Liver (tissue), 3 donors: Measurements from ENCODE around the gene NOL4L.

ENCODE experiments used
- CTCF ChIP-seq: fragments of 150-350 bp; IDR thresholded peaks from 2 replicates; pipeline ENCODE4 v1.5.1; 2017; ENCODE audit warnings: improper control_type of control experiment, low read depth, low read length; ENCODE audit not compliant: missing input control
- EGR1 ChIP-seq, 2 donors: IDR thresholded peaks; 2 replicates each; pipeline ENCODE4 v1.6.1; 2016 to 2018; ENCODE audit warnings: antibody characterized with exemption in 2 of 2, low read depth in 2 of 2
- GABPA ChIP-seq, 2 donors: IDR thresholded peaks in 1 of 2; conservative IDR thresholded peaks in 1 of 2; 2 replicates each; pipeline ENCODE4 v1.6.1; 2016; ENCODE audit warnings: antibody characterized with exemption in 2 of 2, mild to moderate bottlenecking in 1 of 2, moderate library complexity in 1 of 2
- JUND ChIP-seq, 2 donors: IDR thresholded peaks; 2 replicates each; pipeline ENCODE4 v1.6.1; 2016; ENCODE audit warnings: antibody characterized with exemption in 2 of 2
- RAD21 ChIP-seq, 2 donors: IDR thresholded peaks; 2 replicates each; pipeline ENCODE4 v1.6.1; 2016; ENCODE audit warnings: antibody characterized with exemption in 2 of 2, mild to moderate bottlenecking in 2 of 2
- REST ChIP-seq: IDR thresholded peaks from 2 replicates; pipeline ENCODE4 v1.6.1; 2016; ENCODE audit warnings: antibody characterized with exemption, mild to moderate bottlenecking
- RXRA ChIP-seq, 2 donors: IDR thresholded peaks; 2 replicates each; pipeline ENCODE4 v1.6.1; 2017 to 2018; ENCODE audit warnings: antibody characterized with exemption in 2 of 2, mild to moderate bottlenecking in 1 of 2
- TAF1 ChIP-seq: conservative IDR thresholded peaks from 2 replicates; pipeline ENCODE4 v1.6.1; 2016; ENCODE audit warnings: antibody characterized with exemption, mild to moderate bottlenecking
- YY1 ChIP-seq: IDR thresholded peaks from 2 replicates; pipeline ENCODE4 v1.6.1; 2016; ENCODE audit warnings: antibody characterized with exemption, mild to moderate bottlenecking
- TF ChIP-seq, protein P1 (sequence below): IDR thresholded peaks from 2 replicates; pipeline ENCODE4 v1.6.1; 2016; ENCODE audit warnings: antibody characterized with exemption
- donor health status: healthy.
- donor health status: healthy.

DNA sequence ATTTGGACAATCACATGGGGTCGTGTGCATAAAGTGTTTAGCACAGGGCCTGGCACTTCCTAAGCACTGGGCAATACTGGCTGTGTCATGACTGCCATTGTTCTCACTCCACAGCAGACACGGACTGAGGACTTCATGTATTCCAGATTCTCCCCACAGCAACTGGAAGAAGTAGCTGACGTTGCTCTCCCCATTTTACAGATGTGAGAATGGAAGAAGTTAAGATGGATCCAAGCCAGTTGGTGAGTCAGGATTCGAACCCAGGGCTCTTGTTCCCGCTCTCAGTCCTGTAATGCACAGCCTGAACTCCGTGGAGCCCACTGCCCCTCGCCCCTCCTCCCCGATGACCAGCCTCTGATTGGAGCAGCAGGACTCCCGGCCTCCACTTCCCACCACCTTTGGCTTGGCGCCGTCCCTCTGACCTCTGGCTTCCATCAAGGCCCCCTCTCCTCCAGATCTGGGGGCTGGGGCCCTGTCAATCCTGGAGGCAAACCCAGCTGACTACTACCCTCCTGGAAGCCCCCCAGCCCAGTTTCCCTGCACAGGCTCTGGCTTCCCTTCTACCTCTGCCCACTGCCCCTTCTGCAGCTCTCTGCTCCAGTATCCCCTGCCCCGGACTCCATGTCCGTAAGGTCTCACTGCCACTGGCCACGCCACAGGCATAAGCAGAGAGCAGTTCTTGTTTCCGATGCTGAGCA, 12.7 kb downstream of the NOL4L start:
- TF ChIP-seq CTCF (no peak), EGR1 (IDR thresholded peaks at IDR 0.05; ENCODE audit: low read depth in 2 of 2) (no peak), JUND (IDR thresholded peaks at IDR 0.05) (no peak), TAF1 (no peak), RAD21 (IDR thresholded peaks at IDR 0.05) (no peak), REST (no peak), GABPA (IDR thresholded peaks at IDR 0.05 in 1 of 2, conservative IDR thresholded peaks at IDR 0.05 in 1 of 2) (no peak), YY1 (no peak), RXRA (IDR thresholded peaks at IDR 0.05) (no peak)
- TF ChIP-seq, protein P1, sequence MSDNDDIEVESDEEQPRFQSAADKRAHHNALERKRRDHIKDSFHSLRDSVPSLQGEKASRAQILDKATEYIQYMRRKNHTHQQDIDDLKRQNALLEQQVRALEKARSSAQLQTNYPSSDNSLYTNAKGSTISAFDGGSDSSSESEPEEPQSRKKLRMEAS = no peak
